Uterus (tissue), 4 donors: ENCODE results near the gene ARHGAP11B. TPM values are rescaled to one million over a fixed set of nuclear protein-coding genes. Genes with fewer than 3 reads are reported as not detected.
"Not testable (repeated sequence)": the region's sequence is repeated elsewhere in the genome, so short reads cannot be mapped to it uniquely, and the experiment has no call there.

Experiments used
- DNase-seq, 2 donors: peaks; one replicate each; pipeline ENCODE4 v3.0.0-alpha.2; 2019 to 2020
- H3K27ac ChIP-seq, 2 donors: fragments of 200-600 bp; sonication (generic); 1 replicate in 1 of 2; 2 replicates in 1 of 2; pipeline ENCODE4 v1.5.1; 2016 to 2018
- H3K27me3 ChIP-seq, 2 donors: fragments of 200-600 bp; sonication (generic); one replicate each; pipeline ENCODE4 v1.5.1; 2018 to 2019; ENCODE audit warnings: control low read depth in 1 of 2
- H3K36me3 ChIP-seq, 2 donors: fragments of 200-600 bp; sonication (generic); one replicate each; pipeline ENCODE4 v1.5.1; 2019; ENCODE audit warnings: control low read depth in 1 of 2
- H3K4me1 ChIP-seq, 2 donors: fragments of 200-600 bp; sonication (generic); one replicate each; pipeline ENCODE4 v1.5.1; 2018 to 2019; ENCODE audit warnings: control low read depth in 1 of 2
- H3K4me3 ChIP-seq, 2 donors: fragments of 200-600 bp; sonication (generic); 1 replicate in 1 of 2; 2 replicates in 1 of 2; pipeline ENCODE4 v1.5.1; 2018 to 2019; ENCODE audit warnings: mild to moderate bottlenecking in 1 of 2
- H3K9me3 ChIP-seq, 2 donors: fragments of 200-600 bp; sonication (generic); one replicate each; pipeline ENCODE4 v1.5.1; 2019; ENCODE audit warnings: control low read depth in 1 of 2
- POLR2A ChIP-seq, 2 donors: fragments of 450-650 bp; IDR thresholded peaks; one replicate each; pipeline ENCODE4 v1.6.1; 2016; ENCODE audit warnings: antibody characterized with exemption in 2 of 2, mild to moderate bottlenecking in 1 of 2, moderate library complexity in 1 of 2
- intact Hi-C: fragments of 100-400 bp; cut with DNase I; formaldehyde crosslinking; loops from one replicate; pipeline ENCODE4 v1.15.1; 2023; ENCODE audit warnings: low total_unique reads
- small RNA-seq: library from RNA; depleted of rRNA; stranded (forward); fragments of <200 nt; gene quantifications from one replicate; pipeline ENCODE3, GENCODE V24; 2016
- total RNA-seq, 4 donors: library from RNA; depleted of rRNA in 3 of 4; stranded (reverse); fragments of >200 nt in 3 of 4; gene quantifications; one replicate each; pipeline versions ENCODE4 v1.1.0 to v1.2.4, GENCODE V29; 2014 to 2023
- TF ChIP-seq, protein P1 (sequence below), 4 experiments: fragments of 200-600 bp in 2 of 4; fragments of 450-650 bp in 2 of 4; sonication (generic) in 2 of 4; IDR thresholded peaks; one replicate each; pipeline ENCODE4 v1.5.1; 2016 to 2019; ENCODE audit warnings: antibody characterized with exemption in 4 of 4, mild to moderate bottlenecking in 2 of 4, moderate library complexity in 1 of 4
- donor health status: DM: yes; HTN: yes; CAD: no.

Gene ARHGAP11B

GRCh38 chr15:30675126-30675525 lies 49.2 kb downstream of the ARHGAP11B start:
- intact Hi-C loops = no loop called here
- no peak for TF ChIP-seq POLR2A (IDR thresholded peaks at IDR 0.05)
- TF ChIP-seq, protein P1, sequence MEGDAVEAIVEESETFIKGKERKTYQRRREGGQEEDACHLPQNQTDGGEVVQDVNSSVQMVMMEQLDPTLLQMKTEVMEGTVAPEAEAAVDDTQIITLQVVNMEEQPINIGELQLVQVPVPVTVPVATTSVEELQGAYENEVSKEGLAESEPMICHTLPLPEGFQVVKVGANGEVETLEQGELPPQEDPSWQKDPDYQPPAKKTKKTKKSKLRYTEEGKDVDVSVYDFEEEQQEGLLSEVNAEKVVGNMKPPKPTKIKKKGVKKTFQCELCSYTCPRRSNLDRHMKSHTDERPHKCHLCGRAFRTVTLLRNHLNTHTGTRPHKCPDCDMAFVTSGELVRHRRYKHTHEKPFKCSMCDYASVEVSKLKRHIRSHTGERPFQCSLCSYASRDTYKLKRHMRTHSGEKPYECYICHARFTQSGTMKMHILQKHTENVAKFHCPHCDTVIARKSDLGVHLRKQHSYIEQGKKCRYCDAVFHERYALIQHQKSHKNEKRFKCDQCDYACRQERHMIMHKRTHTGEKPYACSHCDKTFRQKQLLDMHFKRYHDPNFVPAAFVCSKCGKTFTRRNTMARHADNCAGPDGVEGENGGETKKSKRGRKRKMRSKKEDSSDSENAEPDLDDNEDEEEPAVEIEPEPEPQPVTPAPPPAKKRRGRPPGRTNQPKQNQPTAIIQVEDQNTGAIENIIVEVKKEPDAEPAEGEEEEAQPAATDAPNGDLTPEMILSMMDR (IDR thresholded peaks at IDR 0.05) = no peak
- H3K9me3 ChIP-seq = no peaks in the 10 kb centered on the region
- H3K27me3 ChIP-seq = no peaks in the 10 kb centered on the region
- no peak overlapping the region for H3K27ac ChIP-seq
- no peak for DNase-seq
- H3K4me1 ChIP-seq = no peaks in the 10 kb centered on the region
- no peak overlapping the region for H3K4me3 ChIP-seq
- H3K36me3 ChIP-seq = no peaks in the 10 kb centered on the region

- intact Hi-C loops, DNase-seq, H3K9me3 ChIP-seq, H3K27me3 ChIP-seq, H3K4me1 ChIP-seq, H3K4me3 ChIP-seq, H3K36me3 ChIP-seq, H3K27ac ChIP-seq: not testable (repeated sequence)
Measured at GRCh38 chr15:30675891-30676290, 50.0 kb downstream of the ARHGAP11B start.

GRCh38 chr15:30680997-30681396 lies 55.1 kb downstream of the ARHGAP11B start:
- H3K27me3 ChIP-seq, H3K27ac ChIP-seq, intact Hi-C loops, H3K36me3 ChIP-seq, H3K9me3 ChIP-seq, H3K4me1 ChIP-seq, H3K4me3 ChIP-seq, DNase-seq: not testable (repeated sequence)

- H3K9me3 ChIP-seq, H3K27me3 ChIP-seq, H3K4me1 ChIP-seq, intact Hi-C loops, H3K4me3 ChIP-seq, H3K36me3 ChIP-seq, DNase-seq, H3K27ac ChIP-seq: not testable (repeated sequence)
Measured at GRCh38 chr15:30685709-30686285, 59.9 kb downstream of the ARHGAP11B start.

DNA sequence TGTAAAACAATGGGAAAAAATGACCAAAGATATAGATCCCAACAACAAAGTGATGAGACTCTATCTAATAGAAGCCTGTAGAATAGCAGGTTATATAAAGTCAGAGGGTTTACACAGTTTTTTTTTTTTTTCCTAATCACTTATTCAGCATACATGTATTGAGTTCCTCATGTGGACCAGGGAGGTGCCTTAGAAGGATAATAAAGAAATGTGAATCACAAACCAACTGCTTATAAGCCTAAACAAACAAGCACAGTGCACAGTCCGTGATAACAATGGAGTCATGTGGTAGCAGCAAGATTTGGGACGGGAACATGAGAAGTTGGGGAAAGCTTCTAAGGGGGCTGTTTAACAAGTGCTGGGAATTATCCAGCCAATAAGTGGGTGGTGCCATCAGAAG lies 60.7 kb downstream of the ARHGAP11B start:
- H3K4me1 ChIP-seq, H3K4me3 ChIP-seq, H3K27me3 ChIP-seq, intact Hi-C loops, H3K36me3 ChIP-seq, H3K9me3 ChIP-seq, DNase-seq, H3K27ac ChIP-seq: not testable (repeated sequence)

Small RNA genes within 50 kb of the gene (small RNA-seq; reads per million reads assigned to genes)
- not detected for gene RF00019
- gene RF00096 = not detected
- gene RN7SL628P = not detected

Other genes with a start within 250 kb of the ARHGAP11B start
- gene CHRFAM7A, start 232.6 kb upstream of the ARHGAP11B start, total RNA-seq = 1 to 10 TPM in 2 of 4 donors, under 1 TPM in 1, not detected in 1; 0.59 to 8.9 (median 4.5) TPM
- gene GOLGA8R, start 211.9 kb upstream of the ARHGAP11B start, total RNA-seq = 10 to 100 TPM in 1 of 4 donors, 1 to 10 TPM in 1, under 1 TPM in 2; 0.26 to 12.9 (median 2.8) TPM
- 1 to 10 TPM in 1 of 4 donors, under 1 TPM in 1, not detected in 2; 0.29 to 5.2 TPM for gene GOLGA8Q, start 74.1 kb upstream of the ARHGAP11B start, total RNA-seq
- gene GOLGA8H, start 22.1 kb upstream of the ARHGAP11B start, total RNA-seq = 1 to 10 TPM in 1 of 4 donors, under 1 TPM in 1, not detected in 2; 0.24 to 1.7 TPM